K562 (cell line): ENCODE data around the gene FDX1. TPM values are rescaled to one million over a fixed set of nuclear protein-coding genes. Genes with fewer than 3 reads are reported as not detected.

Experiments used
- C11orf30 ChIP-seq: fragments of 450-650 bp; IDR thresholded peaks from 2 replicates; pipeline ENCODE4 v1.6.1; 2016; ENCODE audit warnings: low read depth, mild to moderate bottlenecking
- DMBX1 ChIP-seq: fragments of 250-450 bp; sonication (Bioruptor Pico); IDR thresholded peaks from 2 replicates; pipeline ENCODE4 v1.8.0; 2022; ENCODE audit warnings: inconsistent platforms, mild to moderate bottlenecking, moderate library complexity, borderline replicate concordance
- FOXA1 ChIP-seq: fragments of 450-650 bp; IDR thresholded peaks from 2 replicates; pipeline ENCODE4 v1.6.1; 2016; ENCODE audit warnings: mild to moderate bottlenecking, borderline replicate concordance
- HMG20A ChIP-seq: fragments of 450-650 bp; formaldehyde crosslinking; conservative IDR thresholded peaks from 2 replicates; pipeline ENCODE4 v1.4.0; 2020; ENCODE audit warnings: mild to moderate bottlenecking, mixed read lengths
- MEF2D ChIP-seq: conservative IDR thresholded peaks from 2 replicates; pipeline ENCODE4 v1.6.1; 2016; ENCODE audit warnings: low read depth, missing genetic modification characterization, missing compliant biosample characterization
- MTA3 ChIP-seq: fragments of 450-650 bp; formaldehyde crosslinking; IDR thresholded peaks from 2 replicates; pipeline ENCODE4 v1.6.1; 2017; ENCODE audit warnings: mild to moderate bottlenecking, borderline replicate concordance
- STAT5B ChIP-seq: fragments of 250-450 bp; sonication (Bioruptor Pico); IDR thresholded peaks from 2 replicates; pipeline ENCODE4 v1.8.0; 2021; ENCODE audit warnings: mild to moderate bottlenecking, inconsistent platforms
- TCFL5 ChIP-seq: fragments of 250-450 bp; sonication (Bioruptor Pico); conservative IDR thresholded peaks from 2 replicates; pipeline ENCODE4 v1.6.1; 2021; ENCODE audit warnings: mild to moderate bottlenecking, moderate library complexity, matching md5 sums
- ZNF253 ChIP-seq: fragments of 250-450 bp; sonication (Bioruptor Pico); conservative IDR thresholded peaks from 2 replicates; pipeline ENCODE4 v1.6.1; 2021; ENCODE audit warnings: mild to moderate bottlenecking
- ZNF583 ChIP-seq: fragments of 250-450 bp; sonication (Bioruptor Pico); IDR thresholded peaks from 2 replicates; pipeline ENCODE4 v1.4.0; 2020
- ZNF79 ChIP-seq: fragments of 250-450 bp; sonication (Bioruptor Pico); IDR thresholded peaks from 2 replicates; pipeline ENCODE4 v1.4.0; 2020; ENCODE audit warnings: low read depth, mild to moderate bottlenecking, moderate library complexity
- polyA plus RNA-seq, 8 experiments: library from polyadenylated mRNA; depleted of rRNA in 4 of 8; stranded (reverse) in 5 of 8; unstranded in 3 of 8; fragments of >200 nt; fragmentation: Nextera tagmentation in 2 of 8; fragmentation: Illumina TruSeq in 1 of 8; extraction: Ambion mirVana in 2 of 8; extraction: Trizol in 1 of 8; gene quantifications; 2 replicates each; pipeline versions ENCODE4 v1.2.1 to v1.2.3, GENCODE V29; 2011 to 2014; ENCODE audit warnings: inconsistent platforms in 1 of 8, missing spikeins in 1 of 8
- total RNA-seq, 7 experiments: library from RNA; depleted of rRNA in 6 of 7; stranded (reverse); fragments of >200 nt in 6 of 7; fragmentation: Illumina TruSeq in 2 of 7; extraction: Trizol in 2 of 7; gene quantifications; 2 replicates each; pipeline versions ENCODE4 v1.2.1 to v1.2.3, GENCODE V29; 2011 to 2021; ENCODE audit warnings: low replicate concordance in 1 of 7
- TF ChIP-seq, protein P1 (sequence below): fragments of 450-650 bp; IDR thresholded peaks from 2 replicates; pipeline ENCODE4 v1.6.1; 2016; ENCODE audit warnings: low read depth
- TF ChIP-seq, protein P2 (sequence below): sonication (generic); formaldehyde crosslinking; IDR thresholded peaks from 2 replicates; pipeline ENCODE4 v1.8.1; 2023; ENCODE audit warnings: missing genetic modification reagents, mild to moderate bottlenecking, borderline replicate concordance
- TF ChIP-seq, protein P3 (sequence below): IDR thresholded peaks from 2 replicates; pipeline ENCODE4 v1.6.1; 2012; ENCODE audit warnings: low read depth, low read length, improper control_type of control experiment, borderline replicate concordance

FDX1 gene
- total and polyA plus RNA-seq, 9 of the 15 experiments (the other 6 are each of a cell fraction or from before 2014, with no cell fraction given) = 6.4 to 14.3 (median 11.4) TPM

DNA sequence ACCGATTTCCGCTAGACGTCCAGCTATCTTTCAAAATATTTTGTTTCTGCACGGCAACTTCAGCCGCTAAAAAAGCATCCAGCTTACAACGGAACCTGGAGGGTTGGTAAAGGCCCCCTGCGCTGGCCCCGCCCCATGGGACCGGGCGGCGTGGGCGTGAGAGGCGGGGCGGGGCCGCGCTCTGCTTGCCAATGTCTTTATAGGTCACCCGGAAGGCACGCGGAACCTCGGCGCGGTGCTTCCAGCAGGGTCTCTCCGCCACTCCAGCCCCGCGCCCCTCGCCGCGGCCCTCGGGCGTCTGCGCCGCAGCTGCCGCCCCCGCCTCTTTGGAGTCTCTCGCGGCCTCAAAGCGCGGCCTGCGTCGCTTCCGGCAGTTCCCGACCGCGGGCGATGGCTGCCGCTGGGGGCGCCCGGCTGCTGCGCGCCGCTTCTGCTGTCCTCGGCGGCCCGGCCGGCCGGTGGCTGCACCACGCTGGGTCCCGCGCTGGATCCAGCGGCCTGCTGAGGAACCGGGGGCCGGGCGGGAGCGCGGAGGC lies at the start of gene FDX1 (continued):
- TF ChIP-seq, protein P1, sequence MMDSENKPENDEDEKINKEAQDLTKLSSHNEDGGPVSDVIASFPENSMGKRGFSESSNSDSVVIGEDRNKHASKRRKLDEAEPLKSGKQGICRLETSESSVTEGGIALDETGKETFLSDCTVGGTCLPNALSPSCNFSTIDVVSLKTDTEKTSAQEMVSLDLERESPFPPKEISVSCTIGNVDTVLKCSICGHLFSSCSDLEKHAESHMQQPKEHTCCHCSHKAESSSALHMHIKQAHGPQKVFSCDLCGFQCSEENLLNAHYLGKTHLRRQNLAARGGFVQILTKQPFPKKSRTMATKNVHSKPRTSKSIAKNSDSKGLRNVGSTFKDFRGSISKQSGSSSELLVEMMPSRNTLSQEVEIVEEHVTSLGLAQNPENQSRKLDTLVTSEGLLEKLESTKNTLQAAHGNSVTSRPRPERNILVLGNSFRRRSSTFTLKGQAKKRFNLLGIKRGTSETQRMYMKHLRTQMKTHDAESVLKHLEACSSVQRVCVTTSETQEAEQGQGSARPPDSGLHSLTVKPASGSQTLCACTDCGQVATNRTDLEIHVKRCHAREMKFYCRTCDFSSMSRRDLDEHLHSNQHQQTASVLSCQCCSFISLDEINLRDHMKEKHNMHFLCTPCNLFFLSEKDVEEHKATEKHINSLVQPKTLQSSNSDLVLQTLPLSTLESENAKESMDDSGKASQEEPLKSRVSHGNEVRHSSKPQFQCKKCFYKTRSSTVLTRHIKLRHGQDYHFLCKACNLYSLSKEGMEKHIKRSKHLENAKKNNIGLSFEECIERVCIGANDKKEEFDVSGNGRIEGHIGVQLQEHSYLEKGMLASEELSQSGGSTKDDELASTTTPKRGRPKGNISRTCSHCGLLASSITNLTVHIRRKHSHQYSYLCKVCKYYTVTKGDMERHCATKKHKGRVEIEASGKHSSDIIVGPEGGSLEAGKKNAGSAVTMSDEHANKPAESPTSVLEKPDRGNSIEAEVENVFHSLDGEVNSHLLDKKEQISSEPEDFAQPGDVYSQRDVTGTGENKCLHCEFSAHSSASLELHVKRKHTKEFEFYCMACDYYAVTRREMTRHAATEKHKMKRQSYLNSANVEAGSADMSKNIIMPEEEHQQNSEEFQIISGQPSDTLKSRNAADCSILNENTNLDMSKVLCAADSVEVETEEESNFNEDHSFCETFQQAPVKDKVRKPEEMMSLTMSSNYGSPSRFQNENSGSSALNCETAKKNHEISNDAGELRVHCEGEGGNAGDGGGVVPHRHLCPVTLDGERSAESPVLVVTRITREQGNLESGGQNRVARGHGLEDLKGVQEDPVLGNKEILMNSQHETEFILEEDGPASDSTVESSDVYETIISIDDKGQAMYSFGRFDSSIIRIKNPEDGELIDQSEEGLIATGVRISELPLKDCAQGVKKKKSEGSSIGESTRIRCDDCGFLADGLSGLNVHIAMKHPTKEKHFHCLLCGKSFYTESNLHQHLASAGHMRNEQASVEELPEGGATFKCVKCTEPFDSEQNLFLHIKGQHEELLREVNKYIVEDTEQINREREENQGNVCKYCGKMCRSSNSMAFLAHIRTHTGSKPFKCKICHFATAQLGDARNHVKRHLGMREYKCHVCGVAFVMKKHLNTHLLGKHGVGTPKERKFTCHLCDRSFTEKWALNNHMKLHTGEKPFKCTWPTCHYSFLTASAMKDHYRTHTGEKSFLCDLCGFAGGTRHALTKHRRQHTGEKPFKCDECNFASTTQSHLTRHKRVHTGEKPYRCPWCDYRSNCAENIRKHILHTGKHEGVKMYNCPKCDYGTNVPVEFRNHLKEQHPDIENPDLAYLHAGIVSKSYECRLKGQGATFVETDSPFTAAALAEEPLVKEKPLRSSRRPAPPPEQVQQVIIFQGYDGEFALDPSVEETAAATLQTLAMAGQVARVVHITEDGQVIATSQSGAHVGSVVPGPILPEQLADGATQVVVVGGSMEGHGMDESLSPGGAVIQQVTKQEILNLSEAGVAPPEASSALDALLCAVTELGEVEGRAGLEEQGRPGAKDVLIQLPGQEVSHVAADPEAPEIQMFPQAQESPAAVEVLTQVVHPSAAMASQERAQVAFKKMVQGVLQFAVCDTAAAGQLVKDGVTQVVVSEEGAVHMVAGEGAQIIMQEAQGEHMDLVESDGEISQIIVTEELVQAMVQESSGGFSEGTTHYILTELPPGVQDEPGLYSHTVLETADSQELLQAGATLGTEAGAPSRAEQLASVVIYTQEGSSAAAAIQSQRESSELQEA = no peak
- TF ChIP-seq C11orf30 (no peak), FOXA1 (no peak), TCFL5 (CRISPR knock-in tag) (no peak), ZNF79 (CRISPR knock-in tag) (no peak), DMBX1 (CRISPR knock-in tag) (no peak), STAT5B (CRISPR knock-in tag) (no peak), HMG20A (CRISPR knock-in tag) (no peak), ZNF253 (no peak), MTA3 (no peak), ZNF583 (no peak), MEF2D (tag) (no peak)
- TF ChIP-seq, protein P2, sequence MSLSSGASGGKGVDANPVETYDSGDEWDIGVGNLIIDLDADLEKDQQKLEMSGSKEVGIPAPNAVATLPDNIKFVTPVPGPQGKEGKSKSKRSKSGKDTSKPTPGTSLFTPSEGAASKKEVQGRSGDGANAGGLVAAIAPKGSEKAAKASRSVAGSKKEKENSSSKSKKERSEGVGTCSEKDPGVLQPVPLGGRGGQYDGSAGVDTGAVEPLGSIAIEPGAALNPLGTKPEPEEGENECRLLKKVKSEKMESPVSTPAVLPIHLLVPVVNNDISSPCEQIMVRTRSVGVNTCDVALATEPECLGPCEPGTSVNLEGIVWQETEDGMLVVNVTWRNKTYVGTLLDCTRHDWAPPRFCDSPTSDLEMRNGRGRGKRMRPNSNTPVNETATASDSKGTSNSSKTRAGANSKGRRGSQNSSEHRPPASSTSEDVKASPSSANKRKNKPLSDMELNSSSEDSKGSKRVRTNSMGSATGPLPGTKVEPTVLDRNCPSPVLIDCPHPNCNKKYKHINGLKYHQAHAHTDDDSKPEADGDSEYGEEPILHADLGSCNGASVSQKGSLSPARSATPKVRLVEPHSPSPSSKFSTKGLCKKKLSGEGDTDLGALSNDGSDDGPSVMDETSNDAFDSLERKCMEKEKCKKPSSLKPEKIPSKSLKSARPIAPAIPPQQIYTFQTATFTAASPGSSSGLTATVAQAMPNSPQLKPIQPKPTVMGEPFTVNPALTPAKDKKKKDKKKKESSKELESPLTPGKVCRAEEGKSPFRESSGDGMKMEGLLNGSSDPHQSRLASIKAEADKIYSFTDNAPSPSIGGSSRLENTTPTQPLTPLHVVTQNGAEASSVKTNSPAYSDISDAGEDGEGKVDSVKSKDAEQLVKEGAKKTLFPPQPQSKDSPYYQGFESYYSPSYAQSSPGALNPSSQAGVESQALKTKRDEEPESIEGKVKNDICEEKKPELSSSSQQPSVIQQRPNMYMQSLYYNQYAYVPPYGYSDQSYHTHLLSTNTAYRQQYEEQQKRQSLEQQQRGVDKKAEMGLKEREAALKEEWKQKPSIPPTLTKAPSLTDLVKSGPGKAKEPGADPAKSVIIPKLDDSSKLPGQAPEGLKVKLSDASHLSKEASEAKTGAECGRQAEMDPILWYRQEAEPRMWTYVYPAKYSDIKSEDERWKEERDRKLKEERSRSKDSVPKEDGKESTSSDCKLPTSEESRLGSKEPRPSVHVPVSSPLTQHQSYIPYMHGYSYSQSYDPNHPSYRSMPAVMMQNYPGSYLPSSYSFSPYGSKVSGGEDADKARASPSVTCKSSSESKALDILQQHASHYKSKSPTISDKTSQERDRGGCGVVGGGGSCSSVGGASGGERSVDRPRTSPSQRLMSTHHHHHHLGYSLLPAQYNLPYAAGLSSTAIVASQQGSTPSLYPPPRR (CRISPR knock-in tag) = no peak
- TF ChIP-seq, protein P3, sequence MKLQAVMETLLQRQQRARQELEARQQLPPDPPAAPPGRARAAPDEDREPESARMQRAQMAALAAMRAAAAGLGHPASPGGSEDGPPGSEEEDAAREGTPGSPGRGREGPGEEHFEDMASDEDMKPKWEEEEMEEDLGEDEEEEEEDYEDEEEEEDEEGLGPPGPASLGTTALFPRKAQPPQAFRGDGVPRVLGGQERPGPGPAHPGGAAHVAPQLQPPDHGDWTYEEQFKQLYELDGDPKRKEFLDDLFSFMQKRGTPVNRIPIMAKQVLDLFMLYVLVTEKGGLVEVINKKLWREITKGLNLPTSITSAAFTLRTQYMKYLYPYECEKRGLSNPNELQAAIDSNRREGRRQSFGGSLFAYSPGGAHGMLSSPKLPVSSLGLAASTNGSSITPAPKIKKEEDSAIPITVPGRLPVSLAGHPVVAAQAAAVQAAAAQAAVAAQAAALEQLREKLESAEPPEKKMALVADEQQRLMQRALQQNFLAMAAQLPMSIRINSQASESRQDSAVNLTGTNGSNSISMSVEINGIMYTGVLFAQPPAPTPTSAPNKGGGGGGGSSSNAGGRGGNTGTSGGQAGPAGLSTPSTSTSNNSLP = no peak
